HG02885 (cell line): Measurements from ENCODE around the gene CCR7.

Experiments
- ATAC-seq: cut with Tn5 transposase; IDR thresholded peaks from one replicate; pipeline ENCODE4 v1.9.1; 2021; ENCODE audit warnings: mild to moderate bottlenecking; ENCODE audit not compliant: unreplicated experiment, poor library complexity

CCR7 gene, protein sequence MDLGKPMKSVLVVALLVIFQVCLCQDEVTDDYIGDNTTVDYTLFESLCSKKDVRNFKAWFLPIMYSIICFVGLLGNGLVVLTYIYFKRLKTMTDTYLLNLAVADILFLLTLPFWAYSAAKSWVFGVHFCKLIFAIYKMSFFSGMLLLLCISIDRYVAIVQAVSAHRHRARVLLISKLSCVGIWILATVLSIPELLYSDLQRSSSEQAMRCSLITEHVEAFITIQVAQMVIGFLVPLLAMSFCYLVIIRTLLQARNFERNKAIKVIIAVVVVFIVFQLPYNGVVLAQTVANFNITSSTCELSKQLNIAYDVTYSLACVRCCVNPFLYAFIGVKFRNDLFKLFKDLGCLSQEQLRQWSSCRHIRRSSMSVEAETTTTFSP

DNA sequence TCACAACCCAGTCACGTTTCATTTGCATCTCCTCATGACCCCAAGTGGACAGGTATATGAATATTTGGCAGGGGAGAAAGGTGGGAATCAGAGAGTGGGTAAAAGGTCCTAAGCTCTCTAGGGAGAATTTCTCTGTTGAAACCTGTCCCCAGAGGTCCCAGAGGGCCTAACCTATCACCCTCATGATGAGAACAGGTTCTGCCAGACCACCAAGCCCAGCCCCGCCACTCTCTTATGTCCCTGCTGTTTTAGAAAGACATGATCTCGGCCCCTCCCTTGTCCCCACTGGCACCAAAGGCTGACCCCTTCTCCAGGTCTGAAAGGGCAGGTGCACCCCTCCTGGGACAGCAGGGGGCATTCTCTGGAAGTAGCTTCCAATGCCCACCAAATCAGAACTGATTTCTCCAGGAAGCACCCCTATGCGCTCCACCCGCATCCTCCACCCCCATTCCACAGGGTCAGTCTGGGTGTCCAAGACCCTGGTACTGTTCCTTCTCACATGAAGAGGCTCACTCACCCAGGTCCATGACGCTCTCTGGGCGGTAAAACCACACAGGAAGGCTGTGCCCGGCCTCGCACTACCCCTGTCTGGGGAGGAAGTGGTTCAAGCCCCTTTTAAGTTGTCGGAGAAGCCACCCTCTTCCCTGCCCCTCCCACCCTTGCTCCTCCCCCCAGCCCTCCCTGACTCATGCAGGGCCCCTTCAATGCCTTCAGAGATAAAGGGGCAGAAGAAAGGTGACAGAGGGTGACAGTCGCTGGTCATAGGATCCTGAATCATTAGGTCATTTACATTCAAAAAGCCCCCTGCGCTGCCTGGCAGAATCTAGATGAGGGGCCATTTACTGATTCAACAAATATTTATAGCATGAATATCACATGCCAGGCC, at the start of gene CCR7:
TSS of gene CCR7 (minus strand) at position 590 of the 886 bp plus-strand sequence. CDS start at position 527, 63 bp downstream.
- ATAC-seq: no peak

DNA sequence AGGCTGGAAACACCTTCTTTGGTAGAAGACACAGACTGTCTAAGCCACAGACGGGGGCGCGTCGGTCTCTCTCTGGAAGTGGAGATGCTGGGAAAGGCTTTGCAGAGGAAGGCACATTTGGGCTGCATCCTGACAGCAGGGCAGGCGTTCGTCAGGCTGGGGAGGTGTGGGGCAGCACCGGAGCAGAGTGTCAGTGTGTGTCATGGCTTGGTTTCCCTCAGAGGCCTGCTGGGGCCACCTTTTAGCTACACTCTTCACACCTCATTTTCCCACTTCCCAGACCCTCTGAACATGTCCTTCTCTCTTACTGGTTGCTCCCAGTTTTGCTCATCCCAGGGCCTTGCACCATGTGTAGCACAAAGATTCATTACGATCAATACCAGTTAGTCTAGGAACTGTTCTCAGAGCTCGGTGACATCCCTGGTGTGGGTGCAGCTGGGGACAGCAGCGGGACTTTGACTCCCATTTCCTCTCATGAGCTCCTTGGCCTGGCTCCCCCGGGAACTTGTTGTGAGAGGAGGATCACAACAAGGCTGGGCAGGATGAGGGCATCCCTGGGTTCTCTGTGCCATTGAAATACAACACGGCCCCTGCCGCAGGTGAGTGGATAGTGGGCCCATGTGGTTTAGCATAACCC, 49.3 kb upstream of the CCR7 start:
- ATAC-seq: no peak

DNA sequence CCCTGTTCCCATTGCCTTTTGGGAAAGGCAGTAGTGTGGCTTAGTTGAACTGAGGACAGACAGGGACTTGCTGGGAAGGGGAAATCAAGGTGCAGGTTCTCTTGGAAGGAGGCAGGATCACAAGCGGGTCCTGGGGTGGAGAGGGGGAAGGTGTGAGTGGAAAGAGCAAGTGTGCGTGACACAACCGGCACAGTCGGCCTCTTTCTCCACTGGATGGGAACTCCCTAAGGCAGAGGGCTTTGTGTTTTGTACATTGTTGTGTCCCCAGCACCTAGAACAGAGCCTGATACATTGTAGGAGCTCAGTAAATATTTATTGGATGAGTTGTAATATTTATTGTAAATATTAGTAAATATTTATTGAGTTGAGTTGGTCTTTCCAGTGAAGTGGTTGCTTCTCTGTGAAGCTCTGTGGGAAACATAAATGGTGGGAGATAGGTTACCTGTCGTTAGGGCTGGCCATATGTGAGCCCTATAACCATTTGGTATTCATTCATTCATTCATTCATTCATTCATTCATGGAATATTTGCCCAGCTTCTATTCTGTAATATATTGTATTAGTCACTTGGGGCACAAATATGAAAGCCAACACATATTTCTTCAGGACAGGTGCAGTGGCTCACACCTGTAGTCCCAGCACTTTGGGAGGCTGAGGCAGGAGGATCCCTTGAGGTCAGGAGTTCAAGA, 48.3 kb upstream of the CCR7 start:
- ATAC-seq: no peak

DNA sequence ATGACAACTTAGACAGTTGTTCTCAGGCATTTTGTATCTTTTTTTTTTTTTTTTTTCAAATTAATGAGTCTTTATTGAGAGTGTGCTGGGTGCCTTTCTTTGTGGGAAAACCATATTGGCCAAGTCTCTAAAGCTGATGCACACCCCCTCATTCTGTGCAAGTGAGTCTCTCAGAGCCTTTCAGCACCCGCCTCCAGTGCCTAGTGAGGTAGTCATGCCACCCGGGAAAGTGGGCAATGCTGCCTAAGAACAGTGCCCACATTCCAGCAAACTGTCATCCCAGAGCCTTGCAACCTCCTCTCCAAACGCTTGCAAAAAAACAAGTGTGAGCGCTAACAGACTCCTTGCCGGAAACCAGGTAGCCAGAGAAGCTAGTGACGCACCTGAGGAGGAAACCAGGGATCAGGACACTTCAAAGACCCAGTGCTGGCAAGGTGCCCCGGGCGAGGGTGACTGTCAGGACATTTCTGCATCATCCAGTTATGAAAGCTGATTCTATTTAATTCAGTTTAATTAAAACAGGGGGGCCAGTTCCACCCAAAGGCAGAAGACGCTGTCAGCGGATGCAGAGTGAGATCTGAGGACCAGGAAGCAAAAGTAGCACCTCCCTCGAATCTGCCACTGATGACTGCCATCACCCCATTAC, 47.5 kb upstream of the CCR7 start:
- ATAC-seq: no peak

DNA sequence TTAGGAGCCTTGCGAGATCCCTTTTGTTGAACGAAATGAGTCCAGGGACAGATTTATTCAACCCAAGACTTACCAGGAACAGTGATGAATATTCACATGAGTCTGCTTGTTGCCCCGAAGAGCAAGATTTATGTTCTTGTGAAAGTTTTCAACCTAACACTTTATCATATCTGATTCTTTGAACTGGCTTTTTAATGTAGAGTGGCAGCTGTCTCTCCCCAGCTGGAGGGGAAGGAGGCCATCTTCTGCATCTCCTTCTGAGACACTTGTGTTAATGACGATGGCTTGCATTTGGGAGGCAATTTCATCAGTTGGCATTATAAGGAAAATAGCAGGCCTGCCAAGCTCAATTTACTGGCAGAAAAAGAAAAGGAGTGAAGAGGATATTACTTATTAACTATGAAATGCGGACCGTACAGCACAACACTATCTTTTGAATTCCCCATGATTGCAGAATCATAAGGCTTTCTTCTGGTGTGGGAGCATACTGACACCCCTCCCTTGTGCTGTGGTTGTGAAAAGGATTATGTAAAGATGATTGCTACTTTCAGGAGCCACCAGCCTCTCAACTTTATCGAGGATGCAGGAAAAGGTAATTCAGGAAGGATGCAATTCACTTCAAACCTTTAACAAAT, 46.7 kb upstream of the CCR7 start:
- ATAC-seq: no peak

DNA sequence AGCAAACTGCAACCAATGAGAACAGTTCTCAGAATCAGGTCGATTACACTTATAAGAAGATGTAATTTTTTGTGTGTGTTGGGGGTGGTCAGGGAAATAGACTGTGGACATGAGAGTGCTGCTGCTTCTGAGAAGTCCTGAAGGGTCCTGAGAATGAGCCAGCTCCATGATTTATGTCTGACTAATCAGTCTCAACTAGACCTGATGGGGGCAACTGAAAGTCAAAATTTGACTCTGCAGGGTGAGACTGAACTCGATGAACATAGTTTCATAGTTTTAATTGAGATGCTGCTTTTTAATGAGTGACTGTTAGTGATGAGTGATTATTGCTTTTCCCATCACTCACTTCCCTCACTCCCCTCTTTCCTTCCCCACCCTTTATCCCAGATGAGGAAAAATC, 45.1 kb upstream of the CCR7 start:
- no peak for ATAC-seq

DNA sequence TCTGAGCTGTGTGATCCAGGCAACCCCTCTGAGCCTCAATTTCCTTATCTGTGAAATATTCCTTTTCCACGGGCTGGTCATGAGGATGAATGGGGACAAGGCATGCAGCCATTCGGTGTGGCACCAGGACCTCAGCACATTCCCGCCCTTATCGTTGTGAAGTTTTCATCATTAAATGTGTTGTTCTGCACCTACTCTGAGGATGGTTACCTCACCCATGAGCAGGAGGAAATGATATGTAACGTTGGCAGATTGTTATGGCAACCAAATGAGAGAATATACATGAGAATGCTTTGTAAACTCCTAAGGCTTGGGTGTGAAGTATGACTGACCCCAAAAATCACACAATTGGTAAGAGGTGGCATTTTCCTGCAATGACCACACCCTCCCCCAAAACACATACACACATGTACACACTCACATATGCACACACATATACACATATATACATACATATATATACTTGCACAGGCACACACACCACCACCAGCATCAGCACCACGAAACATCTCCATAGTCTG, 42.8 kb upstream of the CCR7 start:
- ATAC-seq: no peak

DNA sequence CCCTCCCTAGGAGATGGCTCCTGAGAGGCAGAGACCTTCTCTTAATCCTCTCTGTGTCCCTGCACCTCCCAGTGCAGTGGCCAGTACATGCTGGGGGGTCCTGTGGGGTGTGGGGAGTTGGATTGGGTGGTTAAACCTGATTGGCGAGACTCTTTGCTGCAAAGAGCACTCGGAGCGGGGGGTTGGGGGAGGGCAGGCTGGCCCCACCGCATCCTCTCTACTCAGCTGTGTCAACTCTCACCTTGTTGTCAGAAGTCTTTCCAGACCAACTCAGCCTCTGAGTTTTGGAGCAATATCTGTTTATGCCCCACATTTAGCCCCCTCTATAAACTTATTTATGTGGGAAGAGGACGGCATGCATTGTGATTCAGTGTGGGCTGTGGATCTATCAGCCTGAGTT, 42.4 kb upstream of the CCR7 start:
- no peak for ATAC-seq

DNA sequence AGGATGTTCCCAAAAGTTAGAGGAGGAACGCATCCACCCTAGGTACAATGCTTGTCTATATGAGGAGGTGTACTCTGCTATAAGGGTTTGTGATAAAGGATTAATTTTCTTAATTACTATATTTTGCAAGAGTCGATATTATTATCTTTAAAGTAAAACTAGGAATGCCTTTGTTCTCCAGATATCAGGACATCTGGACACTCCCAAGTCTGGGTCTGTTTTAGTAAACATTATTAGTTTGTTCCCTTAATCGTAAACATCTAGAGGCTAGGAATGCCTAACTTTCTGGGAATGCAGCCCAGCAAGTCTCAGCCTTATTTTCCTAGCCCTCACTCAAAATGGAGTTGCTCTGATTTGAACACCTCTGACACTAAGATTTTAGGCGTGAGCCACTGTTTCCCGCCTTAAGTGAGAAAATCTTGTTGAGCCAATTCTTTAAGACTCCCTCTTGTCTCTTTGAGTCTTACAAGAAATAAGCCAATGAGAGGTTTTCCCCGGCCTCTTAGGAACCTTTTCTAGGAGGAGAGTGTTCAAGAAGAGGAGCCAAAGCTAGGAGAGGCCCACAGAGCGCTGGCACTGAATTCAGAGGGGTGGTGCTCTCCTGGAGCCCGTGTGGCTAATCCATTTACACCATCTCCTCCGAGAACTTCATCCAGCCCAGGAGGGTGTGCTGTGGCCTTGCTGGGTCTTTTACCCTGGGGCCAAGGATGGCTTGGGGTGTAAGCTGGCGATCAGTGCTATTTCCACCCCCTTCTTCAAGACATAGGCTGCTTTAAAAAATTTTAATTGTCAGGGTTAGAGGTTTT, 41.5 kb upstream of the CCR7 start:
- ATAC-seq: no peak

DNA sequence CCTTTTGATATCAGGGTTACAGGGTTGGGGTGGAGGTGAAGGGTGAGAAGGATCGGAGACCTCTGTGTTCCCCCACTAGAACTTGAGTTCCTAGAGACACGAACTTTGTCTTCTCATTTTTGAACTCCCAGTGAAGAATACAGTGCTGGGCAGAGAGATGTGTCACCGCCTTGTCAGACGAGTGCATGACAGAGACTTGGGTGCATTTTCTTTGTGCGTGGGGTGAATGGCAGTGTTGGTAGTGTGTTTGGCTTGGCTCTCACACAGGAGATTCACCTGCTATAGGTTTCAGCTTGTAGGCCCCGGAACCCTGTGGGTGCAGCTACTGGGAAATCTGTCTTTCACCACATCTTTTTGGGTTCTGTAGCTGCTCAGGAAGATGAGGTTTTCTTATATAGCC, 40.0 kb upstream of the CCR7 start:
- ATAC-seq: no peak

DNA sequence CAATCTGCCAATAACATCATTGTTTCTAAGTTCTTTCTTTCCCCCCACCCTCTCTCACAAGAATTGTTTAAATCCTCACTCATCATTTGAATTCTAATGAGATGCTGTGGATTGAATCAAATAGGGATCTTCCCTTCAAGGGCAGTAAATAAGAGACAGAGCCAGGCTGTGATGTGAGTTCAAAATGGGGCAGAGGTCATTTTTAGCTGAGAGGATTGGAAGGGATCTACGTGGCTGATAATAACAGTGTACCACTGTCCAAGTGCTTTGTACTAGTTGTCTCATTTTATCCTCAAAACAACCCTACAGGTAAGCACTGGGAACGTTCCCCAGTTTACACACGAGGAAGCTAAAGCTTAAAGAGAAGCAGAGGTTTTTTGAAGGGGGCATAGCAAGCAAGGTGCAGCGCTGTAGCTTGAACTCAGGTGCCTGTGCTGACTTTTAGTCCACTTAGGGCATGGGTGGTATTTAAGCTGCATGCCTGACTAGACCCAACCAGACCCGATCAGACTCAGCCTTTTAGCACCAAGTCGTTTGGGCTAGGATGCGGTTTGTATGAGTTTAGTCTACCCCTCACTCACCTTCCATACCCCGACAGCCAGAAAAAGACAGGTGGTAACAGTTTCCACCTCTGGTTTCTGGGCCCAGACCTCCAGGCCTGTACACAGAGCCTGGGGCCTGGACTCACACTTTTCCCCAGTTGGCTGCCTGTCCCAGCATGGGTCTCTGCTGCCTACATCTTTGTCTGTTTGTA, 39.2 kb upstream of the CCR7 start:
- ATAC-seq: no peak

DNA sequence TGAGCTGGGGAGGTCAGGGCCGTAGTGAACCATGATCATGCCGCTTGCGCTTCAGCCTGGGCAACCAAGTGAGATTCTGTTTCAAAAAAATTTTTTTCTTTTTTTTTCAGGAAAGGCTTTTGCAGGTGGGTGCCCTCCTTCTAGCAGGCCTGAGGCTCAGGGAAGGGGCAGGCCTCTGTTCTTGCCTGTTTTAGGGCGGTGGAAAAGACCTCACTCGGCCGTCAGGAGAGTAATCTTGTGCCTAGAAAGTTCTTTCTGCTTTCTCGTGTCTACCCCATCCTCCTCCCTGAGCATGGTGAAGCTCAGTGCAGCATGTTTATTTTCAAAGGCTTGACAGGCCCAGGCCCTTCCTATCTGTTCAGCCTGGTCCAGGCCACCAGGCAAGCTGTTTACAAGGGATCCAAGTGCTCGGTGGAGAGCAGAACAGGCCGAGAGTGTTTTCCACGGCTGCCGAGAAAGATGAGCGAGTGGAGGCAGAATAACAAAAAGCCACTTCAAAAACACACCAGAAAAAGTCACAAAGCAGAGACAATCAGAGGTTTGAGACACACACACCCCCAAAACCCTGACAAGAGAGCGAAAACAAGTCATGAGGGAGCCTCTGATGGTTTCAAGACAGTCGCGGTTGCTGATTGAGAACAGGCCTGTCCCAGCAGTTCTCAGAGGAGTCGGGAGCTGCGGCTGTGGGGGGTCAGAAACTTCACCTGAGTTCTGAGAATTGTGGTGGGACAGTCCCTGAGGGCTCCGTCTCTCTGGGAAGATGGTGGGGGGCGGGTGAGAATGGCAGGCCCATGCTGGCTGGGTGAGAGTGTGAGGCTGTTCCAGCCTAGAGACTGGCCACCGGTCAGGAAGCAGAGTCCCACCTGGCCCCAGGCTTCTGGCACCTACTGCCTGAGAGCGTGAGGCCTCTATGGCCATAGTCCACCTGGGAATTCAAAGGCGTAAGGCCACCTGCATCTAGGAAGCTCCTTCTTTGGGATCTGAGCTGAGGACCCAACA, 37.5 kb upstream of the CCR7 start:
- ATAC-seq: no peak

DNA sequence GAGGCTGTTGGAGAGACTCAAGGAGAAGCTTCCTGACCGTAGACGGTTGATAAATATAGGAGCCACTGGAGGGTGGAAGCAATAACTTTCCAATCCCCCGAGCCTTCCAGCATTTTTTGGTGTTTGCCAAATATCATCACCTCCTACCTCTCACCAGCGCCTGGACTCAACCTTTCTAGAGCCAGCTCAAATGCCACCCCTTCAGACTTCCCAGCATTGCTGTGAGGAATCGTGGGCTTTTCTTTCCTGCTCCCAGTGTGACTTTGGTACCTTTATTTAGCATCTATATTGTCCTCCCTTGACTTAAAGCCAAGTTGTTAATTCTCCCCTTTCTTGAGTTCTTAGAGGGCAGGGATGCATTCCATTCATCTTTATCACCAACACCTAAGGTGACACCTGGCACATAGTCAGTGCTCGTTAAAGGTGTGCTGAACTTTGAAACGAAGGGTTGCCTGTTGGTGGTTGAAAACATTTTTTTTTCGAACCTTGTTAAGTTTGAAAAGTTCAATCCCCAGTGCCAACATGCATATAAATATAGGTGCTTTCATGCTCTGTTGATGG, 35.3 kb upstream of the CCR7 start:
- no peak for ATAC-seq

DNA sequence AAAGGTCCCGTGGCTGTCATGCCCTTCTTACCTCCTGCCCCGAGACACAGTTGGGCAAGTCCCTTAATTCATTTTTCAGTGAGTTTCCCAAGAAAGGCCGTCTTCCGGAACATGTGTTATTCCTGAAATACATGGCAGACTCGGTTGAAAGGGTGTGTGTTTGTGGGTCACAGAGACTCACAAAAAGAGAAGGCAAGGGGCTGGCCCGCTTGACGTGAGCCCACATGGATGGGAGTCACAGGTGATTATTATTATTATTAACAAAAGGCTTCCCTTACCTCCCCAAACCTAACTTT, 34.1 kb upstream of the CCR7 start:
- no peak for ATAC-seq

DNA sequence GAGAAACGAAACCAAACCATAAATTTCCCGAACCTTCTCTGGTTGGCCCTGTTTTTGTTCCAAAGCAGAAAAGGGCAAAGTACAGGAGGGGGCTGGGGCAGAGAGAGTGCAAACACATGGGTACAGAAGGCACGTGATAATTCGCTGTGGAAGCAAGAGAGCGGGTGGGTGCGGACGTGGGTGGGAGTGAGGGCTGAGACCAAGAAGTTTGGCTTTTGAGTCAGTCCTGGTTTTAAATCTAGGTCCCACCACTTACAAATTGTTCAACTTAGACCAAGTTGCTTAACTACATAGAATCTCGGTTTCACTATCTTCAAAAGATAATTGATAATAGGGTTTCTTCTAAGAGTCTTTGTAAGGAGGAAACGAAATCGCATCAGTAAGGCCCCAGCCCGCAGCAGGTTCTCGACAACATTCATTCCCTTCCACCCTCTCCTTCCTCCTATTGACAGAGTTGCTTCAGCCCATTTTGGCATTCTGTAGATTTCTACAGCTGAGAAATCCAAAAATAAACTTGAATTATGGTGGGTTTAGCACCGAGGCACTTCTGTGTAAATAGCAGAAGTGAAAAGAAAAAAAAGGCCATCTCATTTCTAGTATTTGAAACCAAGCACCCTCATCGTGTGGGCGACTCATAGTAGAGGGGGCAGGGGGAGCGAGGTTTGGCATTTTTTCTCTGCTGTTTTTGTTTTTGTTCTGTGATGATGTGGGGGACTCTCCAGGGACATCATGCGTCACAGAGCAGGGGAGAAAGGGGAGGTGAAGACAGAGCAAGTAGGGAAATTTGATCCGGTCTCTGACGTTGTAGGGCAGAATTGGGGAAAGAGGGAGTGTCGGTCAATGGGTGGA, 33.6 kb upstream of the CCR7 start:
- peak; percentile 65 for ATAC-seq

DNA sequence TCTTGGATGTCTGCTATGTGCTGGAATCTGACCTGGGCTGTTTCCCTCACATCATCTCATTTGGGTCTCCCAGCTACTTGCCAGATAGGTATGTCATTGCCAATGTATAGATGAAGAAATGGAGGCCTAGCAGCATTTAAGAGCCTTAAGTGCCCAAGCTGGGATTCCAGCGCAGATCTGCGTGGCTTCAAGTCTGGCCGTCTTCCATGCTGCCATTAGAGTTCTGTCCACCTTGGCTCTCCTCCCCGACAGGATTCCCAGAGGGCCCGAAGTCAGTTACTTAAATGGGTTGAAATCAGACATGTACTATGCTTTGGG, 33.0 kb upstream of the CCR7 start:
- ATAC-seq: no peak
